GM21619 (cell line): ENCODE data around the gene MGAT4C.

ENCODE experiments used
- ATAC-seq: cut with Tn5 transposase; IDR thresholded peaks from one replicate; pipeline ENCODE4 v1.9.1; 2021; ENCODE audit not compliant: unreplicated experiment

The MGAT4C gene

GRCh38 chr12:85983601-85984000 is 272.6 kb downstream of the MGAT4C start:
- ATAC-seq, result no peak

- no peak for ATAC-seq
Measured at GRCh38 chr12:85979641-85980040, 276.6 kb downstream of the MGAT4C start.

- ATAC-seq, result no peak
Measured at GRCh38 chr12:85975716-85976115, 280.5 kb downstream of the MGAT4C start.

- ATAC-seq, result no peak
Measured at GRCh38 chr12:85971800-85972199, 284.4 kb downstream of the MGAT4C start.

GRCh38 chr12:85968606-85969005 is 287.6 kb downstream of the MGAT4C start:
- no peak for ATAC-seq

GRCh38 chr12:85963326-85963725 is 292.9 kb downstream of the MGAT4C start:
- no peak for ATAC-seq

GRCh38 chr12:85956081-85956480 is 300.1 kb downstream of the MGAT4C start:
- no peak for ATAC-seq

- ATAC-seq, result no peak
Measured at GRCh38 chr12:85955127-85955526, 301.1 kb downstream of the MGAT4C start.

- ATAC-seq, result no peak
Measured at GRCh38 chr12:85951823-85952222, 304.4 kb downstream of the MGAT4C start.

GRCh38 chr12:85949253-85949652 is 306.9 kb downstream of the MGAT4C start:
- no peak for ATAC-seq

- no peak for ATAC-seq
Measured at GRCh38 chr12:85948340-85948739, 307.9 kb downstream of the MGAT4C start.

- no peak for ATAC-seq
Measured at GRCh38 chr12:85947286-85947685, 308.9 kb downstream of the MGAT4C start.

GRCh38 chr12:85946375-85946774 is 309.8 kb downstream of the MGAT4C start:
- ATAC-seq, result no peak

- no peak for ATAC-seq
Measured at GRCh38 chr12:85927166-85927565, 329.0 kb downstream of the MGAT4C start.

- ATAC-seq, result no peak
Measured at GRCh38 chr12:85923767-85924331, 332.3 kb downstream of the MGAT4C start.

- peak; percentile 81 for ATAC-seq
Measured at GRCh38 chr12:85920324-85920947, 335.8 kb downstream of the MGAT4C start.
